WTC11 (cell line): Measurements from ENCODE around the gene WDR82.

Source experiments
- CREB1 ChIP-seq: sonication (generic); formaldehyde crosslinking; IDR thresholded peaks from 2 replicates; pipeline ENCODE4 v1.8.0; 2023; ENCODE audit warnings: mild to moderate bottlenecking, missing genetic modification reagents
- ELF4 ChIP-seq: sonication (generic); formaldehyde crosslinking; IDR thresholded peaks from 2 replicates; pipeline ENCODE4 v1.8.1; 2022; ENCODE audit warnings: low read depth, mild to moderate bottlenecking, moderate library complexity, missing genetic modification reagents
- ESRRA ChIP-seq: sonication (generic); formaldehyde crosslinking; IDR thresholded peaks from 2 replicates; pipeline ENCODE4 v1.8.1; 2022; ENCODE audit warnings: mild to moderate bottlenecking, missing genetic modification reagents, borderline replicate concordance
- IRF2 ChIP-seq: sonication (generic); formaldehyde crosslinking; IDR thresholded peaks from 2 replicates; pipeline ENCODE4 v1.8.0; 2022; ENCODE audit warnings: low read depth, missing genetic modification reagents, borderline replicate concordance
- NR1H2 ChIP-seq: sonication (generic); formaldehyde crosslinking; IDR thresholded peaks from 2 replicates; pipeline ENCODE4 v1.9.0; 2021; ENCODE audit warnings: mild to moderate bottlenecking, moderate library complexity, missing genetic modification reagents
- NR2C2 ChIP-seq: sonication (generic); formaldehyde crosslinking; IDR thresholded peaks from 2 replicates; pipeline ENCODE4 v1.8.0; 2022; ENCODE audit warnings: mild to moderate bottlenecking, missing genetic modification reagents
- NR3C1 ChIP-seq: sonication (generic); formaldehyde crosslinking; conservative IDR thresholded peaks from 2 replicates; pipeline ENCODE4 v1.8.1; 2023; ENCODE audit warnings: low read depth, mild to moderate bottlenecking, missing genetic modification reagents
- TEAD4 ChIP-seq: sonication (generic); formaldehyde crosslinking; IDR thresholded peaks from 2 replicates; pipeline ENCODE4 v1.8.0; 2022; ENCODE audit warnings: mild to moderate bottlenecking, missing genetic modification reagents
- TF ChIP-seq, protein P1 (sequence below): fragments of 200-600 bp; IDR thresholded peaks from 2 replicates; pipeline ENCODE4 v1.8.0; 2022; ENCODE audit warnings: antibody characterized with exemption
- TF ChIP-seq, protein P2 (sequence below): sonication (generic); formaldehyde crosslinking; conservative IDR thresholded peaks from 2 replicates; pipeline ENCODE4 v1.8.1; 2023; ENCODE audit warnings: mild to moderate bottlenecking, low read depth, missing genetic modification reagents, moderate library complexity
- TF ChIP-seq, protein P3 (sequence below): sonication (generic); formaldehyde crosslinking; IDR thresholded peaks from 2 replicates; pipeline ENCODE4 v1.8.1; 2023; ENCODE audit warnings: mild to moderate bottlenecking, missing genetic modification reagents, moderate library complexity
- TF ChIP-seq, protein P4 (sequence below): sonication (generic); formaldehyde crosslinking; IDR thresholded peaks from 2 replicates; pipeline ENCODE4 v1.8.1; 2023; ENCODE audit warnings: mild to moderate bottlenecking, missing genetic modification reagents, borderline replicate concordance
- TF ChIP-seq, protein P5 (sequence below): sonication (generic); formaldehyde crosslinking; IDR thresholded peaks from 2 replicates; pipeline ENCODE4 v1.8.0; 2022; ENCODE audit warnings: mild to moderate bottlenecking, missing genetic modification reagents
- TF ChIP-seq, protein P6 (sequence below): sonication (generic); formaldehyde crosslinking; IDR thresholded peaks from 2 replicates; pipeline ENCODE4 v1.8.1; 2023; ENCODE audit warnings: mild to moderate bottlenecking, moderate library complexity, missing genetic modification reagents

DNA sequence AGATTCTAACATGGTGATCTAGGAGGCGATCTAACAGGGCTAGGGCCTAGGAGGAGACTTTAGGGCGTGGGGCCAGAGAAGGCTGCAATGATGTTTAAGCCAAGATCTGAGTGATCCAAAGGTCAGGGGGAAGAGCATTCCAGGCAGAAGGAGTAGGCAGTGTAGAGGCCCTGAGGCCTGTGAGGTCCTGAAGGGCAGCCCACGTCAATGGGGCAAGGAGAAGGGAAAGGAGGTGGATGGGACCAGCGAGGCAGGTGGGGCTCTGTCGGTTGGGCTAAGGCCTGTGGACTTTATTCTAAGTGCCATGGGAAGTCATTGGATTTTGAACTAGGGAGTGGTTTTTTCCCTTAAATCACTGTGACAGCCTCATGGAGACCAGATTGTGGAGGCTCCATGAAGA lies 27.5 kb upstream of the WDR82 start:
- TF ChIP-seq, protein P1, sequence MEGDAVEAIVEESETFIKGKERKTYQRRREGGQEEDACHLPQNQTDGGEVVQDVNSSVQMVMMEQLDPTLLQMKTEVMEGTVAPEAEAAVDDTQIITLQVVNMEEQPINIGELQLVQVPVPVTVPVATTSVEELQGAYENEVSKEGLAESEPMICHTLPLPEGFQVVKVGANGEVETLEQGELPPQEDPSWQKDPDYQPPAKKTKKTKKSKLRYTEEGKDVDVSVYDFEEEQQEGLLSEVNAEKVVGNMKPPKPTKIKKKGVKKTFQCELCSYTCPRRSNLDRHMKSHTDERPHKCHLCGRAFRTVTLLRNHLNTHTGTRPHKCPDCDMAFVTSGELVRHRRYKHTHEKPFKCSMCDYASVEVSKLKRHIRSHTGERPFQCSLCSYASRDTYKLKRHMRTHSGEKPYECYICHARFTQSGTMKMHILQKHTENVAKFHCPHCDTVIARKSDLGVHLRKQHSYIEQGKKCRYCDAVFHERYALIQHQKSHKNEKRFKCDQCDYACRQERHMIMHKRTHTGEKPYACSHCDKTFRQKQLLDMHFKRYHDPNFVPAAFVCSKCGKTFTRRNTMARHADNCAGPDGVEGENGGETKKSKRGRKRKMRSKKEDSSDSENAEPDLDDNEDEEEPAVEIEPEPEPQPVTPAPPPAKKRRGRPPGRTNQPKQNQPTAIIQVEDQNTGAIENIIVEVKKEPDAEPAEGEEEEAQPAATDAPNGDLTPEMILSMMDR: no peak
- TF ChIP-seq ELF4 (CRISPR knock-in tag): no peak
- TF ChIP-seq TEAD4 (CRISPR knock-in tag): no peak
- TF ChIP-seq, protein P2, sequence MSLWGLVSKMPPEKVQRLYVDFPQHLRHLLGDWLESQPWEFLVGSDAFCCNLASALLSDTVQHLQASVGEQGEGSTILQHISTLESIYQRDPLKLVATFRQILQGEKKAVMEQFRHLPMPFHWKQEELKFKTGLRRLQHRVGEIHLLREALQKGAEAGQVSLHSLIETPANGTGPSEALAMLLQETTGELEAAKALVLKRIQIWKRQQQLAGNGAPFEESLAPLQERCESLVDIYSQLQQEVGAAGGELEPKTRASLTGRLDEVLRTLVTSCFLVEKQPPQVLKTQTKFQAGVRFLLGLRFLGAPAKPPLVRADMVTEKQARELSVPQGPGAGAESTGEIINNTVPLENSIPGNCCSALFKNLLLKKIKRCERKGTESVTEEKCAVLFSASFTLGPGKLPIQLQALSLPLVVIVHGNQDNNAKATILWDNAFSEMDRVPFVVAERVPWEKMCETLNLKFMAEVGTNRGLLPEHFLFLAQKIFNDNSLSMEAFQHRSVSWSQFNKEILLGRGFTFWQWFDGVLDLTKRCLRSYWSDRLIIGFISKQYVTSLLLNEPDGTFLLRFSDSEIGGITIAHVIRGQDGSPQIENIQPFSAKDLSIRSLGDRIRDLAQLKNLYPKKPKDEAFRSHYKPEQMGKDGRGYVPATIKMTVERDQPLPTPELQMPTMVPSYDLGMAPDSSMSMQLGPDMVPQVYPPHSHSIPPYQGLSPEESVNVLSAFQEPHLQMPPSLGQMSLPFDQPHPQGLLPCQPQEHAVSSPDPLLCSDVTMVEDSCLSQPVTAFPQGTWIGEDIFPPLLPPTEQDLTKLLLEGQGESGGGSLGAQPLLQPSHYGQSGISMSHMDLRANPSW (CRISPR knock-in tag): no peak
- TF ChIP-seq NR2C2 (CRISPR knock-in tag): no peak
- TF ChIP-seq IRF2 (CRISPR knock-in tag): no peak
- TF ChIP-seq, protein P3, sequence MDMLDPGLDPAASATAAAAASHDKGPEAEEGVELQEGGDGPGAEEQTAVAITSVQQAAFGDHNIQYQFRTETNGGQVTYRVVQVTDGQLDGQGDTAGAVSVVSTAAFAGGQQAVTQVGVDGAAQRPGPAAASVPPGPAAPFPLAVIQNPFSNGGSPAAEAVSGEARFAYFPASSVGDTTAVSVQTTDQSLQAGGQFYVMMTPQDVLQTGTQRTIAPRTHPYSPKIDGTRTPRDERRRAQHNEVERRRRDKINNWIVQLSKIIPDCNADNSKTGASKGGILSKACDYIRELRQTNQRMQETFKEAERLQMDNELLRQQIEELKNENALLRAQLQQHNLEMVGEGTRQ (CRISPR knock-in tag): no peak
- TF ChIP-seq ESRRA (CRISPR knock-in tag): no peak
- TF ChIP-seq NR1H2 (CRISPR knock-in tag): no peak
- TF ChIP-seq, protein P4, sequence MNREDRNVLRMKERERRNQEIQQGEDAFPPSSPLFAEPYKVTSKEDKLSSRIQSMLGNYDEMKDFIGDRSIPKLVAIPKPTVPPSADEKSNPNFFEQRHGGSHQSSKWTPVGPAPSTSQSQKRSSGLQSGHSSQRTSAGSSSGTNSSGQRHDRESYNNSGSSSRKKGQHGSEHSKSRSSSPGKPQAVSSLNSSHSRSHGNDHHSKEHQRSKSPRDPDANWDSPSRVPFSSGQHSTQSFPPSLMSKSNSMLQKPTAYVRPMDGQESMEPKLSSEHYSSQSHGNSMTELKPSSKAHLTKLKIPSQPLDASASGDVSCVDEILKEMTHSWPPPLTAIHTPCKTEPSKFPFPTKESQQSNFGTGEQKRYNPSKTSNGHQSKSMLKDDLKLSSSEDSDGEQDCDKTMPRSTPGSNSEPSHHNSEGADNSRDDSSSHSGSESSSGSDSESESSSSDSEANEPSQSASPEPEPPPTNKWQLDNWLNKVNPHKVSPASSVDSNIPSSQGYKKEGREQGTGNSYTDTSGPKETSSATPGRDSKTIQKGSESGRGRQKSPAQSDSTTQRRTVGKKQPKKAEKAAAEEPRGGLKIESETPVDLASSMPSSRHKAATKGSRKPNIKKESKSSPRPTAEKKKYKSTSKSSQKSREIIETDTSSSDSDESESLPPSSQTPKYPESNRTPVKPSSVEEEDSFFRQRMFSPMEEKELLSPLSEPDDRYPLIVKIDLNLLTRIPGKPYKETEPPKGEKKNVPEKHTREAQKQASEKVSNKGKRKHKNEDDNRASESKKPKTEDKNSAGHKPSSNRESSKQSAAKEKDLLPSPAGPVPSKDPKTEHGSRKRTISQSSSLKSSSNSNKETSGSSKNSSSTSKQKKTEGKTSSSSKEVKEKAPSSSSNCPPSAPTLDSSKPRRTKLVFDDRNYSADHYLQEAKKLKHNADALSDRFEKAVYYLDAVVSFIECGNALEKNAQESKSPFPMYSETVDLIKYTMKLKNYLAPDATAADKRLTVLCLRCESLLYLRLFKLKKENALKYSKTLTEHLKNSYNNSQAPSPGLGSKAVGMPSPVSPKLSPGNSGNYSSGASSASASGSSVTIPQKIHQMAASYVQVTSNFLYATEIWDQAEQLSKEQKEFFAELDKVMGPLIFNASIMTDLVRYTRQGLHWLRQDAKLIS (CRISPR knock-in tag): no peak
- no peak for TF ChIP-seq CREB1 (CRISPR knock-in tag)
- TF ChIP-seq, protein P5, sequence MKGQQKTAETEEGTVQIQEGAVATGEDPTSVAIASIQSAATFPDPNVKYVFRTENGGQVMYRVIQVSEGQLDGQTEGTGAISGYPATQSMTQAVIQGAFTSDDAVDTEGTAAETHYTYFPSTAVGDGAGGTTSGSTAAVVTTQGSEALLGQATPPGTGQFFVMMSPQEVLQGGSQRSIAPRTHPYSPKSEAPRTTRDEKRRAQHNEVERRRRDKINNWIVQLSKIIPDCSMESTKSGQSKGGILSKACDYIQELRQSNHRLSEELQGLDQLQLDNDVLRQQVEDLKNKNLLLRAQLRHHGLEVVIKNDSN (CRISPR knock-in tag): no peak
- TF ChIP-seq NR3C1 (CRISPR knock-in tag): no peak
- TF ChIP-seq, protein P6, sequence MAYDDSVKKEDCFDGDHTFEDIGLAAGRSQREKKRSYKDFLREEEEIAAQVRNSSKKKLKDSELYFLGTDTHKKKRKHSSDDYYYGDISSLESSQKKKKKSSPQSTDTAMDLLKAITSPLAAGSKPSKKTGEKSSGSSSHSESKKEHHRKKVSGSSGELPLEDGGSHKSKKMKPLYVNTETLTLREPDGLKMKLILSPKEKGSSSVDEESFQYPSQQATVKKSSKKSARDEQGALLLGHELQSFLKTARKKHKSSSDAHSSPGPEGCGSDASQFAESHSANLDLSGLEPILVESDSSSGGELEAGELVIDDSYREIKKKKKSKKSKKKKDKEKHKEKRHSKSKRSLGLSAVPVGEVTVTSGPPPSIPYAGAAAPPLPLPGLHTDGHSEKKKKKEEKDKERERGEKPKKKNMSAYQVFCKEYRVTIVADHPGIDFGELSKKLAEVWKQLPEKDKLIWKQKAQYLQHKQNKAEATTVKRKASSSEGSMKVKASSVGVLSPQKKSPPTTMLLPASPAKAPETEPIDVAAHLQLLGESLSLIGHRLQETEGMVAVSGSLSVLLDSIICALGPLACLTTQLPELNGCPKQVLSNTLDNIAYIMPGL (CRISPR knock-in tag): no peak
